MM.1S (cell line): Measurements from ENCODE around the gene UCP3.

ENCODE experiments used
- EZH2 ChIP-seq: fragments of 300-600 bp; sonication (generic); optimal IDR thresholded peaks from 2 replicates; pipeline ENCODE3; 2017; ENCODE audit warnings: low read depth, mild to moderate bottlenecking, antibody characterized with exemption, low read length, mixed read lengths
- TF ChIP-seq, protein P1 (sequence below): fragments of 300-600 bp; sonication (generic); IDR thresholded peaks from 2 replicates; pipeline ENCODE4 v1.5.1; 2016; ENCODE audit warnings: antibody characterized with exemption, low read length, mixed read lengths

DNA sequence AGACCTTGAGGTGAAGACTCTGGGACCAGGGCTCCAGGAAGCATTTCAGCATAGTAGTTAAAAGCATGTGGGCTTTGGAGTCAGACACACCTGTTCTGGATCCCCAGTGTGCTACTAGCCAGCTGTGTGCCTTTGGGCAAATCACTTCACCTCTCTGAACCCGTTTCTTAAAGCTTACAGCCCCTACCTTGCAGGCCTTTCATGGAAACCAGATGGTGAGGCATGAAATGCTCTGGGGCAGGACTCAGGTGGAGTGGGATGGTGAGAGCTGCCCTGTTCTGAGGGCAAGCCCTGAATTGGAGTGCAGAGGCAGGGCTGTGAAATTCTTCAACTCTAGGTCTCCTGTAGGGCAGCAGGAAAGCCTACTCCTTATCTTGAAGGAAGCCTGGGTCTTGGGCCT is 36.7 kb downstream of the UCP3 start:
- TF ChIP-seq, protein P1, sequence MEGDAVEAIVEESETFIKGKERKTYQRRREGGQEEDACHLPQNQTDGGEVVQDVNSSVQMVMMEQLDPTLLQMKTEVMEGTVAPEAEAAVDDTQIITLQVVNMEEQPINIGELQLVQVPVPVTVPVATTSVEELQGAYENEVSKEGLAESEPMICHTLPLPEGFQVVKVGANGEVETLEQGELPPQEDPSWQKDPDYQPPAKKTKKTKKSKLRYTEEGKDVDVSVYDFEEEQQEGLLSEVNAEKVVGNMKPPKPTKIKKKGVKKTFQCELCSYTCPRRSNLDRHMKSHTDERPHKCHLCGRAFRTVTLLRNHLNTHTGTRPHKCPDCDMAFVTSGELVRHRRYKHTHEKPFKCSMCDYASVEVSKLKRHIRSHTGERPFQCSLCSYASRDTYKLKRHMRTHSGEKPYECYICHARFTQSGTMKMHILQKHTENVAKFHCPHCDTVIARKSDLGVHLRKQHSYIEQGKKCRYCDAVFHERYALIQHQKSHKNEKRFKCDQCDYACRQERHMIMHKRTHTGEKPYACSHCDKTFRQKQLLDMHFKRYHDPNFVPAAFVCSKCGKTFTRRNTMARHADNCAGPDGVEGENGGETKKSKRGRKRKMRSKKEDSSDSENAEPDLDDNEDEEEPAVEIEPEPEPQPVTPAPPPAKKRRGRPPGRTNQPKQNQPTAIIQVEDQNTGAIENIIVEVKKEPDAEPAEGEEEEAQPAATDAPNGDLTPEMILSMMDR, result no peak
- no peak for TF ChIP-seq EZH2
